Activated CD8-positive, alpha-beta memory T cell treated with anti-CD3 and anti-CD28 coated beads, Interleukin-2, amount 50 U/mL, for 4 hours (primary cell): ENCODE measurements around the gene SYNDIG1.

Source experiments
- DNase-seq: peaks from one replicate; pipeline ENCODE4 v3.0.0-alpha.2; 2020

The SYNDIG1 gene

GRCh38 chr20:24449026-24449720 lies 20.3 kb upstream of the SYNDIG1 start:
- no peak for DNase-seq

DNA sequence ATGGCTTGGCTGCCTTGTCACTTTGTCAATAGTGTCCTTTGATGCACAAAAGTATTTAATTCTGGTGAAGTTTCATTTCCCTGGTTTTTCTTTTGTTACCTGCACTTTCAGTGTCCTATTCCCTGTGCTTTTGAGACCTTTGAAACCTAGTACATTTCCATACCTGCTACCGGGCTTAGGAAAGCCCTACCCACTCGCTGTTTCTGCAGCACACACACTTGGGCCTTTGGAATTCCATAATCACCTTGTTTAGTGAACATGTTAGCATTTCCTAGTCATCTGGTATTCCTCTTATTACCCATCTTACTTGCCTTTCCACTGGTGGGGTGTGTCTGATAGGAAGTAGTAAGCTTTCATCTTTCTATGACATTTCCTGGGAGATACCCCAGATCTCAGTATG lies 19.3 kb upstream of the SYNDIG1 start:
- DNase-seq = no peak

DNA sequence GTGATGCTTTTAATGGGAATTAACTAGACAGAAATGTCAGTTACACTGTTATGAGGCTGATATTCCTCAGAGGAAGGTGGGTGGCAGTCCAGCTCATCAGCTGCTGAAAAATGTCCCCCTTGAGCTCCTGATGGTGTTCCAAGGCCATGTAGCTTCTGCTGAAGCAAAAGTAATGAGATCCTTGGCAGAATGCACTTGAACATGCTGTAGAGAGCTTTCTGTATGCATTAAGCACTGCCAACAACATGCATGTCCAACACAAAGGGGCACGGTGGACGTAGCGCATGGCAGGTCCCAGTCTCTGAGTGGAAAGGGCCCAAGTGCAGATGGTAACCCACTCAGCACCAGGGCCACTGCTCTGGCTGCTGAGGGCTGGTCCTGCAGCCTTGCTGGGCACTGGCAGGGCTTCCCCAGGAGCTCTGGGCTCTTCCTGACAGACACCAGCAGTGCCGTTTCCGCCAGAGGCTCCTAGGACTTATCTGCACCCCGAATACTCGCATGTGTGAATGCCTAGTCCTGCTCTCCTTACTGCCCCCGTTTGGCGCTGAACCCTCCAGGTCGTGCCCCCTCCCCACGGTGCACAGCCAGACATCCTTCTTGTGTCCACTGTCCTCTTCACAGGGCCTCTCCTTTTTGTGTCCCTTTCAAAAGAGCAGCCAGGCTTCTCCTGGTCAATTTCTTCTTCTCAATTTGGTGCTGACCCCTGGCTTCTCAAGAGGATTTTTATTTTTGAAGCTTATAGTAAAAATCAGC lies 18.6 kb upstream of the SYNDIG1 start:
- DNase-seq = no peak

GRCh38 chr20:24451428-24451827 lies 18.0 kb upstream of the SYNDIG1 start:
- no peak for DNase-seq

GRCh38 chr20:24452016-24452415 lies 17.4 kb upstream of the SYNDIG1 start:
- no peak for DNase-seq

- no peak for DNase-seq
Measured at GRCh38 chr20:24452498-24453127, 16.8 kb upstream of the SYNDIG1 start.

DNA sequence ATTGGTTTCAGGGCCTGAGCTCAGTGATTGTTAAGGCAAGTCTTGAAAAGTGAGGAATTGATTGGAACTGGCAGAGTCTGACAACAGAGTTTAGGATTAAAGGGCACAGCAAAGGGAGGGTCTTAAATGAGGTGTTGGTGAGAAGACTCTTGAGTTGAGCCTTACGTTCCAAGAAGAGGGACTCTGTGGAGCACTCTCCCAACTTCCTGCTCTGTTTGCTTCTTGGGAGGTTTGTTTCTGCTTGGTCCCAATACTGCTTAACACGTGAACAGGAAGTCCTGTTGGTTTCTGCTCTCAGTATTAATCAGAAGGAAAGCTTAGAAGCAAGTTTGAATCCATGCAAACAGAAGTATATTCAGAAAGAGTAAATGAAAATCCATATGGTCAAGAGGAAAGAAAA lies 15.6 kb upstream of the SYNDIG1 start:
- no peak for DNase-seq

DNA sequence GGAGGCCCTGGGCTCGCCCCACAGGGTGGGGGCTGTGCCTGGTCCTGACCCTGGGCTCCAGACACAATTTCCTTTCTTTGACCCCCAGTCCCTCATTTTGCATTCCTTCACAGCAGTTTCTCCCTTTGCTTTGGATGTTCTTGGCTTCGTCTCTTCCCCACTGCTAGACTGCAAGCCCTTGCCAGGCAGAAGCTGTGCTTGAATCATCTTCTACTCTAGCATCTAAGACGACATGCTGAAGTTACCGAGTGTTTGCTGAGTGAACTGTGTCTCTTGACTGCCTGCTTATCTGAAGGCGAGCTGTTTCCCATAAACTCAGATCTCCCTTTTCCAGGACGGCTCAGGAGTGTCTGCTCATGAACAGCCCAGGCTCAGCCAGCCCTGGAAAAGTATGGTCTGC lies 14.3 kb upstream of the SYNDIG1 start:
- DNase-seq = no peak

- no peak for DNase-seq
Measured at GRCh38 chr20:24456398-24456781, 13.0 kb upstream of the SYNDIG1 start.

DNA sequence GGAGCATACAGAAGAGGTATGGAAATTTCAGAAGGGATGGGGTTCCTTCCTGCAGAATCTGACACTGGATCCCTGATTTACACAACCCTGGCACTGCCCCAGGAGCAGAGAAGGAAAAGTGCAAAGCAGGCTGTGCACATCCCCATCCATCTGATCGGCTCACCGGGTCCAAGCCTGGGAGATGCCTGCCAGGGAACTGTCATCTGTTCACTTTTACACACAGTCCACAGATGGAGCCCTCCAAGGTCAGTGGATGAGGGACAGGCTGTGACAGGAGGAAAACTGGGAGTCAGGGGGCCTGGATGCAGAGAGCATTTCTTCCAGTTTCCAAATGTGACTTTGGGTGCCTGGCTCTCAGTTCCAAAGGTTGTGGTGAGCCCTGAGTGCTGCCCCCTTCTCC lies 11.0 kb upstream of the SYNDIG1 start:
- no peak for DNase-seq

DNA sequence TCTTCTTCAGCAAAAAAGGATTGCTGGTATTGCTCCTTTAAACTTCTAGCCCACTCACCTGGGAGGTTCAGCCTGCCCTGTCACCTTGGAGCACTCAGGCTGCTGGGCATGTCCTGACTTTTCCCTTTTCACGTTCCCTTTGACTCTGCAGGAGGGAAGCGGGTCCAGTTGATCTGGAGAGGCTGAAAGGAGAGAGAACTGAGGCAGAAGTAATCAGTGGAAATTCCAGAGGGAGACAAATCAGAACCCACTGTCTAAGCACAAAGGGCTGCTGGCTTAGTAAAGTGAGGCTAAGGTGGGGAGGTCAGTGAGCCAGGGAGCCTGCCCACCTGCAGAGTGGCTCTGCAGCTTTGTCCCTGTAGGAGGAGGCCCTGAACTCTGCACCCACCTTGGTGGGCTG lies 9.7 kb upstream of the SYNDIG1 start:
- no peak for DNase-seq

DNA sequence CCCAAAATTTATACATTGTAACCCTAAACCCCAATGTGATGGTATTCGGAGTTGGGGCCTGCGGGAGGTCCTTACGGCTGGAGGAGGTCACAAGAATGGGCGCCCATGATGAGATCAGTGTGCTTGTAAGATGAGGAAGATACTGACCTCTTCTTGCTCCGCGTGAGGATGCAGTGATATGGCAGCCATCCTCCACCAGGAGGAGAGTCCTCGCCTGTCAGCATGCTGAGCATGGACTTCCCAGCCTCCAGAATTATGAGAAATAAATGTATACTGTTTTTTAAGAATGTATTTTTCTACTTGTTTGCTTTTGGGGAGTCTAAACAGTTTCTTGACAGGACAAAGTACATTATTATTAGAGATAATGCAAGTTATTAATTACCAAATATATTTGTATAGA lies 8.7 kb upstream of the SYNDIG1 start:
- DNase-seq = no peak

- DNase-seq = no peak
Measured at GRCh38 chr20:24461848-24462247, 7.6 kb upstream of the SYNDIG1 start.

DNA sequence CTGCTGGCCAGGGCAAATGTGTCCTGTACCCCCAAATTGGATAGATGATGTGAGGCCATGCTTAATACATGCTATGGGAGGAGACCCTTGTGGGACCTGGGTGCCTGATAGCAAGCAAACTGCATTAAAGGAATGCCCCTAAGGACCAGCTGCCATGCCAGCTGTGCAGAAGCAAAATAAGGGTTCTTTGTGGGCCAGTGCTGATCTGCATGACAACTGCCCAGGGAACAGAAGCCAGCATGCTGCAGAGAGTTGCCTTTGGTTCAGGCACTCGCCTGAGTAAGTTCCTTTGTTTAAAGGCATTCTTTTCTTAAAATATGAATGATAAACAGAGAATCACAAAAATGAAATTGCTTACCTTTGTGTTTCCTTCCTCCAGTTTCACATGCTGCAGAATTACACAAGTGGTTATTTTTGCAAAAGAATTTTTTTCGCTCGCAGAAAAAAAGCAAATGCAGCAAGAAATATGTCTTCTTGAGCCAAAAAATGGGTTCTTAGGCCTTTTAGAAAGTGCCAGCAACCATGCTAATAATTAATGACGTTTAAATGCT lies 6.9 kb upstream of the SYNDIG1 start:
- DNase-seq = no peak

DNA sequence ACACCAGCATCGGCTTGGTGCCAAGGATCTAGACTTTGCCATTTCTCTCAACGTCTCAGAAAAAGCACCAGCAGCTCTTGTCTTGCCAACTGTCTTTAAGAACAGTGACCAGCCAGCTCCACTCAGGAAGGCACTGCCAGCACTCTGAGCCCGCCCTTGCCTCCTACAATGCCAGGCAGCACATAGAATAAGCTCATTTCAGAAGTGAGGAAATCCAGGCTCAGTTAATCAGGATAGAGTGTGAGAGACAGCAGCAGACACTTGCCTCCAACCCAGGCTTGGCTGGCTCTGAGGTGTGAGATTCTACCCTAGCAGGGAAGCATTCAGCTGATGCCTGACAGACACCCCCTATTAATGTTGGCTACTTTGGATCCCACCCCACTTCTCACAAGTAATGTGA lies 4.3 kb upstream of the SYNDIG1 start:
- no peak for DNase-seq

GRCh38 chr20:24465730-24466129 lies 3.7 kb upstream of the SYNDIG1 start:
- no peak for DNase-seq

- DNase-seq = no peak
Measured at GRCh38 chr20:24468401-24469115, 871 bp upstream of the SYNDIG1 start.

DNA sequence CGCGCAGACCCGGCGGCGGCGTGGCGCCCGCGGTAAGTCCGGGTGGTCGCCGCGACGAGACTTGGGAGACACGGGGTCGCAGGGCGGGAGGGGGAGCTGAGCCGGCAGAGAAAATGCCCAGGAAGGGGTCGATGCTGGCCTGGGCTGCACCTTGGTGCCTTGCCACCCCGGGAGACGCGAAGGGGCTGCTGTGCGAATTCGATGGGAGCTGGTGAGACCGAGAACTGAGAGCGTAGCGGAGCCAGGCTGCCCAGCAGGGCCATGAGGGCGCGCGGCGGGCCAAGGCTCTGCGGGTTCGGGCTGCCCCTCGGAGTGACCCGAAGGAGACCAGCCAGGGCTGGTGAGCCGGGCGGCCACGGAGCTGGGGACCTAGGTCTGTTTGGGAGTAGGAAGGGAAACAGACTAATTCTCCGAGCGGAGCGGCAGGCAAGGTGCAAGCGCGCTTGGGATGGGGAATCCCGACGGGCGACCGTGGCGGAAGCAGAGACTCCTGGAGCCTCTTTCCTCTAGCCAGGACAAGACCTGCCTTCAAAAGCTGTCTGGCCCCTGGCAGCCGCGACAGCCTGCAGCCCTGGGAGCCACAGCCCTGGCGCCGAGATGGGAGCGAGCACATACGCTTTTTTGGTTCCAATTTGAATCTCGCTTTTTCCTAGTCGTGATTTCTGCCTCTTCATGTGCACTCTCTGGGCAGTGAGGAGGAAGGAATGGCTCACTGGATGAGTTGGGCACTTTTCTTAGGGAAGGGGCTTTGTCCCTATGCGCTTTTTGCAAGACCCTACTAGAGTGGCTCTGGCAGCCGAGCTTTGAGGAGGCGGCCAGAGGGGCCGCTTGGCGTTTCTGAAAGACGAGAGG lies 691 bp downstream of the SYNDIG1 start:
- DNase-seq = no peak

DNA sequence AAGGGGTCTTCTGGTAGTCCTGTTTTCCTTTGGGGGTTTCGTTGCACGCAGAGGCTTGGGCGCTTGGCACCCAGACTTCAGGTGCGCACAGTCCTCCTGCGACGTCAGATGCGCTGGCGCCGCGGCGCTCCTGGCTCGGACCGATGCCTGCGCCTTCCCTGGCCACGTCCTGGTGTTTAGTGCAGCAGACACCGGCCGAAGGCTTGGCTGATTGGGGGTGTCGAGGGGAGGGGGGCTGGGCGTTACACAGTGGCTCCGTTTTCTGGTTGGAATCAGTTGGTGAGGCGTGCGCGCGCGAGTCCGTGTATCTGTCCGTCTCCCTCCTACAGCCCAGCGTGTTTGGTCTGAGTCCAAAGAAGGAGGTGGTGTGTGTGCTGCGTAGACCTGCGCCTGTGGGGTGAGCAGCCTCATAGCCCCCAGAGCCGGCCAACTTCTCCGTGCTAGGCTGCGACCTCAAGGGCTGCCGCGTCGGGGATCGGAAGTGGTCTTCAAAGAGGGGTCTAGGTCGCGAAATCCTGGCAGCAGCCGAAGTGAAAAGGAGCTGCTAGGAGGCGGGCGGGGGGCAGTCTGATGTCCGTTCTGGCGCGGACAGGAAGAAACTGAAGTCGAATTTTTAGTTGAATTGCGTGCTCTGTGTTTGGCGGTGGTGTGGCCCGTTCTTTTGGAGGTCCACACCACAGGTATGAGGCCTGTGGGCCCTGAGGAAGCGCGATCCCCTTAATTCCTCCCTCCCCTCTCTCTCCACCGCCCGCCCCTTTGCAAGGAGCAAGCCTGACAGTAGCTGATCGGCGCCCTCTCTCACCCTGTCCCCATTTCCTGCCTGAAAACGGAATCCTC lies 1.5 kb downstream of the SYNDIG1 start:
- DNase-seq = no peak

DNA sequence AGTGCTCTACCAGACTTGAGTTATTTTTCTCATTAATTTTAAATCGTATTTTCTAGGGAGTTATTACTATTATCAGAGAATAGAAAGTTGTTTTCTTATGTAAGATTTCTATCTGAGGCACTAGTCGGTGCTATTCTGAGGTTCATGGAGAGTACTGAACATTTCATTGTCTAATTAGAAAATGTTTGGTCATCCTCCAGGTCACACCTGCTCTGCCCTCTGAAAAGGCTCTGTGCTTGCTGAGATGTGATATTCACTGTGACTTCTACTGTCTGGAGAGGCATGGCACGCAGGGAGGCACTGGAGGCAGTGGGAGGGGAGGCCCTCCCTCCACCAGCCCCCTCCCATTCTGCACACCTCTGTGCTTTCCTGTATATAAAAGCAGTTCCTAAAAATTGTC lies 3.0 kb downstream of the SYNDIG1 start:
- no peak for DNase-seq
